K562 (cell line): ENCODE measurements around the gene DAGLA. TPM values are rescaled to one million over a fixed set of nuclear protein-coding genes. Genes with fewer than 3 reads are reported as not detected.

Source experiments
- CEBPZ ChIP-seq: fragments of 150-350 bp; IDR thresholded peaks from 2 replicates; pipeline ENCODE4 v1.6.1; 2014; ENCODE audit warnings: low read depth, mild to moderate bottlenecking, low read length, borderline replicate concordance
- CHD1 ChIP-seq: fragments of 200-600 bp; sonication (generic); IDR thresholded peaks from one replicate; pipeline ENCODE4 v1.6.1; 2012; ENCODE audit warnings: mild to moderate bottlenecking, moderate library complexity, low read length, inconsistent platforms
- ELK1 ChIP-seq: sonication (generic); formaldehyde crosslinking; IDR thresholded peaks from 2 replicates; pipeline ENCODE4 v1.8.1; 2022; ENCODE audit warnings: missing genetic modification reagents
- FOSL1 ChIP-seq: fragments of 200-800 bp; sonication (Bioruptor generic); conservative IDR thresholded peaks from 2 replicates; pipeline ENCODE4 v1.6.1; 2016; ENCODE audit warnings: missing genetic modification characterization, missing compliant biosample characterization
- KAT7 ChIP-seq: sonication (generic); formaldehyde crosslinking; IDR thresholded peaks from 2 replicates; pipeline ENCODE4 v1.8.0; 2022; ENCODE audit warnings: missing genetic modification reagents, mild to moderate bottlenecking, borderline replicate concordance
- KDM2B ChIP-seq: fragments of 250-450 bp; sonication (Bioruptor Pico); IDR thresholded peaks from 2 replicates; pipeline ENCODE4 v1.8.0; 2021; ENCODE audit warnings: mild to moderate bottlenecking, moderate library complexity
- NFYB ChIP-seq: IDR thresholded peaks from 2 replicates; pipeline ENCODE4 v1.6.1; 2011; ENCODE audit warnings: mild to moderate bottlenecking, moderate library complexity; ENCODE audit not compliant: insufficient read length; ENCODE audit errors: extremely low read depth
- NR2F6 ChIP-seq: fragments of 450-650 bp; formaldehyde crosslinking; IDR thresholded peaks from 2 replicates; pipeline ENCODE4 v1.4.0; 2020; ENCODE audit warnings: mild to moderate bottlenecking
- PCBP1 ChIP-seq: fragments of 200-400 bp; formaldehyde crosslinking; IDR thresholded peaks from 2 replicates; pipeline ENCODE4 v1.6.1; 2018; ENCODE audit warnings: mild to moderate bottlenecking, low read depth, low read length; ENCODE audit not compliant: poor library complexity, severe bottlenecking
- TRIM28 ChIP-seq: fragments of 450-650 bp; IDR thresholded peaks from 2 replicates; pipeline ENCODE4 v1.6.1; 2017
- WHSC1 ChIP-seq: IDR thresholded peaks from one replicate; pipeline ENCODE4 v1.6.1; 2012; ENCODE audit warnings: low read length, control low read depth, inconsistent platforms
- ZBTB2 ChIP-seq: fragments of 450-650 bp; IDR thresholded peaks from 2 replicates; pipeline ENCODE4 v1.6.1; 2016; ENCODE audit warnings: antibody characterized with exemption
- ZBTB5 ChIP-seq: fragments of 450-650 bp; IDR thresholded peaks from 2 replicates; pipeline ENCODE4 v1.6.1; 2017; ENCODE audit warnings: antibody characterized with exemption
- ZNF197 ChIP-seq: fragments of 200-800 bp; sonication (Bioruptor generic); IDR thresholded peaks from 2 replicates; pipeline ENCODE4 v1.6.1; 2016; ENCODE audit warnings: low read depth, missing genetic modification characterization, missing compliant biosample characterization
- ZNF263 ChIP-seq: sonication (generic); formaldehyde crosslinking; IDR thresholded peaks from 2 replicates; pipeline ENCODE4 v1.8.0; 2022; ENCODE audit warnings: mild to moderate bottlenecking, missing genetic modification reagents, borderline replicate concordance
- ZNF395 ChIP-seq: fragments of 200-800 bp; sonication (Bioruptor generic); IDR thresholded peaks from 2 replicates; pipeline ENCODE4 v1.6.1; 2017; ENCODE audit warnings: missing genetic modification characterization, missing compliant biosample characterization
- ZNF507 ChIP-seq: conservative IDR thresholded peaks from 2 replicates; pipeline ENCODE4 v1.6.1; 2017; ENCODE audit warnings: missing genetic modification characterization, missing compliant biosample characterization
- ZNF644 ChIP-seq: fragments of 200-800 bp; sonication (Bioruptor generic); IDR thresholded peaks from 2 replicates; pipeline ENCODE4 v1.6.1; 2016; ENCODE audit warnings: low read depth, missing genetic modification characterization, missing compliant biosample characterization
- polyA plus RNA-seq, 8 experiments: library from polyadenylated mRNA; depleted of rRNA in 4 of 8; stranded (reverse) in 5 of 8; unstranded in 3 of 8; fragments of >200 nt; fragmentation: Nextera tagmentation in 2 of 8; fragmentation: Illumina TruSeq in 1 of 8; extraction: Ambion mirVana in 2 of 8; extraction: Trizol in 1 of 8; gene quantifications; 2 replicates each; pipeline versions ENCODE4 v1.2.1 to v1.2.3, GENCODE V29; 2011 to 2014; ENCODE audit warnings: inconsistent platforms in 1 of 8, missing spikeins in 1 of 8
- total RNA-seq, 7 experiments: library from RNA; depleted of rRNA in 6 of 7; stranded (reverse); fragments of >200 nt in 6 of 7; fragmentation: Illumina TruSeq in 2 of 7; extraction: Trizol in 2 of 7; gene quantifications; 2 replicates each; pipeline versions ENCODE4 v1.2.1 to v1.2.3, GENCODE V29; 2011 to 2021; ENCODE audit warnings: low replicate concordance in 1 of 7

The DAGLA gene
- total and polyA plus RNA-seq, 9 of the 15 experiments (the other 6 are each of a cell fraction or from before 2014, with no cell fraction given): 0.03 to 0.16 (median 0.04) TPM; not detected in 4

- TF ChIP-seq ZNF395 (CRISPR knock-in tag) (0 out of 2 replicates have a peak, but pooled peaks have one; percentile 53), ZNF507 (no peak), CHD1 (no peak), ZBTB5 (no peak), ZNF644 (tag) (no peak), WHSC1 (no peak), NFYB (no peak), TRIM28 (no peak), ELK1 (CRISPR knock-in tag) (no peak), ZBTB2 (no peak), CEBPZ (no peak), NR2F6 (CRISPR knock-in tag) (no peak), ZNF197 (CRISPR knock-in tag) (no peak), KAT7 (CRISPR knock-in tag) (no peak), KDM2B (CRISPR knock-in tag) (no peak), PCBP1 (no peak), FOSL1 (tag) (peak; percentile 80), ZNF263 (CRISPR knock-in tag) (no peak)
Observed at GRCh38 chr11:61756452-61757212, 76.4 kb downstream of the DAGLA start (continued).
